ENCODE data around the gene TEX35.
A peak's percentile ranks its signal among the peaks of the same experiment; 100 is the strongest.
"Not testable (repeated sequence)": the region's sequence is repeated elsewhere in the genome, so short reads cannot be mapped to it uniquely, and the experiment has no call there.

TEX35 gene

GRCh38 chr1:178496410-178497135 is 16.3 kb upstream of the TEX35 start, which contains the start of gene CLEC20A:
CLEC20A (minus strand) TSS chr1:178496964; CDS start chr1:178496939, 25 bp downstream.
- Histone ChIP-seq H3K27ac (peak within 1 kb of the TSS in 4 of 11 experiments; percentile 2 to 63 (median 42); a peak in 5 of 22 replicates), H3K9me3 (replicated peaks in 1 of 11) (peaks cover 0 to 12% (median 0%) of the 10 kb centered on the region in 11 experiments; a peak in 4 of 22 replicates)
- TF ChIP-seq Cebpa-rat (IDR thresholded peaks at IDR 0.05): no peak

GRCh38 chr1:178497903-178498478 is 14.9 kb upstream of the TEX35 start:
- Histone ChIP-seq H3K4me1 (peaks cover 0 to 53% (median 30%) of the 10 kb centered on the region in 10 experiments; a peak in 15 of 20 replicates), H3K36me3 (no peaks in the 10 kb centered on the region), H3K9me3 (replicated peaks in 1 of 11) (peaks cover 0 to 12% (median 0%) of the 10 kb centered on the region in 11 experiments; a peak in 4 of 22 replicates), H3K9ac (no peak overlapping the region), H4K20me1 (no peaks in the 10 kb centered on the region), H3K4me2 (peak overlapping the region in 7 of 11 experiments; percentile 2 to 44 (median 19); a peak in 10 of 22 replicates), H3K27ac (no peak overlapping the region), H3K27me3 (no peaks in the 10 kb centered on the region), H3K4me3 (no peak overlapping the region)
- no peak for TF ChIP-seq Cebpa-rat (IDR thresholded peaks at IDR 0.05)

More at GRCh38 chr1:178496410-178497135, 16.3 kb upstream of the TEX35 start, which contains the start of gene CLEC20A:
- H3K4me1 ChIP-seq: peaks cover 0 to 54% (median 30%) of the 10 kb centered on the region in 10 experiments; a peak in 15 of 20 replicates
- no peak within 1 kb of the TSS for H3K9ac ChIP-seq
- H3K4me2 ChIP-seq: peak within 1 kb of the TSS in 9 of 11 experiments; percentile 9 to 64 (median 53); a peak in 15 of 22 replicates
- no peaks in the 10 kb centered on the region for H3K27me3 ChIP-seq
- H3K4me3 ChIP-seq: no peak within 1 kb of the TSS
- no peaks in the 10 kb centered on the region for H4K20me1 ChIP-seq
- no peaks in the 10 kb centered on the region for H3K36me3 ChIP-seq

- H3K27me3 ChIP-seq: no peaks in the 10 kb centered on the region
- no peak overlapping the region for H3K27ac ChIP-seq
- H3K9me3 ChIP-seq (replicated peaks in 1 of 11): peaks cover 0 to under 1% (median 0%) of the 10 kb centered on the region in 11 experiments; a peak in 1 of 22 replicates
- no peak overlapping the region for H3K9ac ChIP-seq
- no peak for TF ChIP-seq Cebpa-rat (IDR thresholded peaks at IDR 0.05)
- H4K20me1 ChIP-seq: no peaks in the 10 kb centered on the region
- H3K4me1 ChIP-seq: peaks cover 0 to 49% (median 30%) of the 10 kb centered on the region in 10 experiments; a peak in 15 of 20 replicates
- no peaks in the 10 kb centered on the region for H3K36me3 ChIP-seq
- H3K4me2 ChIP-seq: peak overlapping the region in 4 of 11 experiments; percentile 5 to 44 (median 28); a peak in 6 of 22 replicates
- H3K4me3 ChIP-seq: no peak overlapping the region
Observed at GRCh38 chr1:178498896-178499675, 13.8 kb upstream of the TEX35 start.

GRCh38 chr1:178500091-178500770 is 12.7 kb upstream of the TEX35 start:
- Histone ChIP-seq H3K4me1 (peaks cover 0 to 39% (median 26%) of the 10 kb centered on the region in 10 experiments; a peak in 15 of 20 replicates), H3K36me3 (no peaks in the 10 kb centered on the region), H3K4me3 (no peak overlapping the region), H3K9ac (no peak overlapping the region), H3K27me3 (no peaks in the 10 kb centered on the region), H3K4me2 (no peak overlapping the region), H3K27ac (no peak overlapping the region), H3K9me3 (replicated peaks in 1 of 11) (no peaks in the 10 kb centered on the region), H4K20me1 (no peaks in the 10 kb centered on the region)
- no peak for TF ChIP-seq Cebpa-rat (IDR thresholded peaks at IDR 0.05)

GRCh38 chr1:178500936-178501554 is 11.9 kb upstream of the TEX35 start:
- no peaks in the 10 kb centered on the region for H3K27me3 ChIP-seq
- H3K9me3 ChIP-seq (replicated peaks in 1 of 11): no peaks in the 10 kb centered on the region
- no peak overlapping the region for H3K9ac ChIP-seq
- no peak overlapping the region for H3K27ac ChIP-seq
- no peak for TF ChIP-seq Cebpa-rat (IDR thresholded peaks at IDR 0.05)
- H4K20me1 ChIP-seq: no peaks in the 10 kb centered on the region
- H3K36me3 ChIP-seq: no peaks in the 10 kb centered on the region
- H3K4me3 ChIP-seq: no peak overlapping the region
- peaks cover 0 to 34% (median 19%) of the 10 kb centered on the region in 10 experiments; a peak in 13 of 20 replicates for H3K4me1 ChIP-seq
- H3K4me2 ChIP-seq: no peak overlapping the region

- Histone ChIP-seq H3K4me2 (no peak overlapping the region), H3K27me3 (no peaks in the 10 kb centered on the region), H3K27ac (no peak overlapping the region)
Observed at GRCh38 chr1:178501705-178502329, 11.1 kb upstream of the TEX35 start.

GRCh38 chr1:178502330-178502714 is 10.6 kb upstream of the TEX35 start:
- no peaks in the 10 kb centered on the region for H4K20me1 ChIP-seq
- H3K4me1 ChIP-seq: peaks cover 0 to 36% (median 27%) of the 10 kb centered on the region in 10 experiments; a peak in 12 of 20 replicates
- H3K36me3 ChIP-seq: no peaks in the 10 kb centered on the region
- H3K4me3 ChIP-seq: no peak overlapping the region
- no peak overlapping the region for H3K4me2 ChIP-seq
- no peak overlapping the region for H3K9ac ChIP-seq
- TF ChIP-seq Cebpa-rat (IDR thresholded peaks at IDR 0.05): no peak
- H3K27me3 ChIP-seq: no peaks in the 10 kb centered on the region
- H3K27ac ChIP-seq: no peak overlapping the region
- no peaks in the 10 kb centered on the region for H3K9me3 ChIP-seq (replicated peaks in 1 of 11)

More at GRCh38 chr1:178501705-178502329, 11.1 kb upstream of the TEX35 start:
- Histone ChIP-seq H3K4me1 (peaks cover 0 to 36% (median 25%) of the 10 kb centered on the region in 10 experiments; a peak in 12 of 20 replicates), H4K20me1 (no peaks in the 10 kb centered on the region), H3K9ac (no peak overlapping the region), H3K4me3 (no peak overlapping the region), H3K36me3 (no peaks in the 10 kb centered on the region), H3K9me3 (replicated peaks in 1 of 11) (no peaks in the 10 kb centered on the region)
- no peak for TF ChIP-seq Cebpa-rat (IDR thresholded peaks at IDR 0.05)

GRCh38 chr1:178502856-178503255 is 10.1 kb upstream of the TEX35 start:
- no peak overlapping the region for H3K4me3 ChIP-seq
- H3K27ac ChIP-seq: no peak overlapping the region
- no peaks in the 10 kb centered on the region for H4K20me1 ChIP-seq
- no peak overlapping the region for H3K9ac ChIP-seq
- no peak overlapping the region for H3K4me2 ChIP-seq
- no peaks in the 10 kb centered on the region for H3K9me3 ChIP-seq (replicated peaks in 1 of 11)
- TF ChIP-seq Cebpa-rat (IDR thresholded peaks at IDR 0.05): no peak
- peaks cover 0 to 31% (median 23%) of the 10 kb centered on the region in 10 experiments; a peak in 12 of 20 replicates for H3K4me1 ChIP-seq
- no peaks in the 10 kb centered on the region for H3K36me3 ChIP-seq
- H3K27me3 ChIP-seq: no peaks in the 10 kb centered on the region

- H3K36me3 ChIP-seq; H3K4me3 ChIP-seq; H4K20me1 ChIP-seq; H3K4me2 ChIP-seq; H3K27ac ChIP-seq; H3K27me3 ChIP-seq; H3K9ac ChIP-seq; H3K9me3 ChIP-seq (replicated peaks in 1 of 11): not testable (repeated sequence)
- H3K4me1 ChIP-seq: peaks cover 0 to 26% (median 19%) of the 10 kb centered on the region in 10 experiments; a peak in 11 of 20 replicates
Observed at GRCh38 chr1:178503316-178503715, 9.6 kb upstream of the TEX35 start.
